ENCODE results near the gene GPR152.

DNA sequence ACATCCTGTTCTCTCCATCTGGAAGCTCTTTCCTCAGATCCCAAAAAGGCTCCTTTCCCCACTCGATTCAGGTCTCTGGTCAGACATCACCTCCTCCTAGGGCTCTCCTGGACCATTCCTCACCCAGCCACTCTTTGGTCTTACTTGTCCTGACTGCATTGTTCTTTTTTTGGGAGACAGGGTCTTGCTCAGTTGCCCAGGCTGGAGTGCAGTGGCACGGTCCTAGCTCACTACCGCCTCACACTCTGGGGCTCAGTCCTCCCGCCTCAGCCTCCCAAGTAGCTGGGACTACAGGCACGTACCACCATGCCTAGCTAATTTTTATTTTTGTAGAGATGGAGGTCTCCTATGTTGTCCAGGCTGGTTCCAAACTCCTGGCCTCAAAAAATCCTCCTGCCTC, 7.0 kb downstream of the GPR152 start:
- TF ChIP-seq, protein P1, sequence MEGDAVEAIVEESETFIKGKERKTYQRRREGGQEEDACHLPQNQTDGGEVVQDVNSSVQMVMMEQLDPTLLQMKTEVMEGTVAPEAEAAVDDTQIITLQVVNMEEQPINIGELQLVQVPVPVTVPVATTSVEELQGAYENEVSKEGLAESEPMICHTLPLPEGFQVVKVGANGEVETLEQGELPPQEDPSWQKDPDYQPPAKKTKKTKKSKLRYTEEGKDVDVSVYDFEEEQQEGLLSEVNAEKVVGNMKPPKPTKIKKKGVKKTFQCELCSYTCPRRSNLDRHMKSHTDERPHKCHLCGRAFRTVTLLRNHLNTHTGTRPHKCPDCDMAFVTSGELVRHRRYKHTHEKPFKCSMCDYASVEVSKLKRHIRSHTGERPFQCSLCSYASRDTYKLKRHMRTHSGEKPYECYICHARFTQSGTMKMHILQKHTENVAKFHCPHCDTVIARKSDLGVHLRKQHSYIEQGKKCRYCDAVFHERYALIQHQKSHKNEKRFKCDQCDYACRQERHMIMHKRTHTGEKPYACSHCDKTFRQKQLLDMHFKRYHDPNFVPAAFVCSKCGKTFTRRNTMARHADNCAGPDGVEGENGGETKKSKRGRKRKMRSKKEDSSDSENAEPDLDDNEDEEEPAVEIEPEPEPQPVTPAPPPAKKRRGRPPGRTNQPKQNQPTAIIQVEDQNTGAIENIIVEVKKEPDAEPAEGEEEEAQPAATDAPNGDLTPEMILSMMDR (IDR thresholded peaks at IDR 0.05) = no peak
- TF ChIP-seq POLR2A (IDR thresholded peaks at IDR 0.05) (no peak), POLR2AphosphoS5 (IDR thresholded peaks at IDR 0.05) (no peak)

All from gastroesophageal sphincter (tissue), 3 donors.